WTC11 (cell line): Measurements from ENCODE around the gene KRTCAP3. TPM values are rescaled to one million over a fixed set of nuclear protein-coding genes. Genes with fewer than 3 reads are reported as not detected.

ENCODE experiments used
- ARID4B ChIP-seq: sonication (generic); formaldehyde crosslinking; IDR thresholded peaks from 2 replicates; pipeline ENCODE4 v1.8.0; 2023; ENCODE audit warnings: missing genetic modification reagents, mild to moderate bottlenecking, borderline replicate concordance
- ATF3 ChIP-seq: sonication (generic); formaldehyde crosslinking; conservative IDR thresholded peaks from 2 replicates; pipeline ENCODE4 v1.8.1; 2022; ENCODE audit warnings: mild to moderate bottlenecking, missing genetic modification reagents
- HMGXB4 ChIP-seq: sonication (generic); formaldehyde crosslinking; IDR thresholded peaks from 2 replicates; pipeline ENCODE4 v1.8.1; 2023; ENCODE audit warnings: mild to moderate bottlenecking, moderate library complexity, missing genetic modification reagents
- IRF1 ChIP-seq: sonication (generic); formaldehyde crosslinking; IDR thresholded peaks from 2 replicates; pipeline ENCODE4 v1.8.0; 2023; ENCODE audit warnings: missing genetic modification reagents
- KAT7 ChIP-seq: sonication (generic); formaldehyde crosslinking; IDR thresholded peaks from 2 replicates; pipeline ENCODE4 v1.8.1; 2023; ENCODE audit warnings: missing genetic modification reagents, mild to moderate bottlenecking, borderline replicate concordance
- NFYB ChIP-seq: sonication (generic); formaldehyde crosslinking; conservative IDR thresholded peaks from 2 replicates; pipeline ENCODE4 v1.8.0; 2022; ENCODE audit warnings: low read depth, missing genetic modification reagents
- OVOL2 ChIP-seq: fragments of 250-450 bp; sonication (Bioruptor Pico); IDR thresholded peaks from 2 replicates; pipeline ENCODE4 v1.9.0; 2021; ENCODE audit warnings: mild to moderate bottlenecking, borderline replicate concordance
- SMAD3 ChIP-seq: sonication (generic); formaldehyde crosslinking; IDR thresholded peaks from 2 replicates; pipeline ENCODE4 v1.8.0; 2022; ENCODE audit warnings: missing genetic modification reagents, mild to moderate bottlenecking, borderline replicate concordance
- SMAD4 ChIP-seq: sonication (generic); formaldehyde crosslinking; IDR thresholded peaks from 2 replicates; pipeline ENCODE4 v1.8.0; 2022; ENCODE audit warnings: mild to moderate bottlenecking, missing genetic modification reagents
- SP1 ChIP-seq: sonication (generic); formaldehyde crosslinking; conservative IDR thresholded peaks from 2 replicates; pipeline ENCODE4 v1.8.1; 2022; ENCODE audit warnings: missing genetic modification reagents
- TEAD1 ChIP-seq: sonication (generic); formaldehyde crosslinking; IDR thresholded peaks from 2 replicates; pipeline ENCODE4 v1.8.0; 2022; ENCODE audit warnings: mild to moderate bottlenecking, missing genetic modification reagents
- TEAD4 ChIP-seq: sonication (generic); formaldehyde crosslinking; IDR thresholded peaks from 2 replicates; pipeline ENCODE4 v1.8.0; 2022; ENCODE audit warnings: mild to moderate bottlenecking, missing genetic modification reagents
- USF1 ChIP-seq: sonication (generic); formaldehyde crosslinking; IDR thresholded peaks from 2 replicates; pipeline ENCODE4 v1.8.0; 2022; ENCODE audit warnings: mild to moderate bottlenecking, missing genetic modification reagents
- ZBTB21 ChIP-seq: sonication (generic); formaldehyde crosslinking; IDR thresholded peaks from 2 replicates; pipeline ENCODE4 v1.8.1; 2023; ENCODE audit warnings: mild to moderate bottlenecking, missing genetic modification reagents, borderline replicate concordance
- ZNF219 ChIP-seq: sonication (generic); formaldehyde crosslinking; IDR thresholded peaks from 2 replicates; pipeline ENCODE4 v1.8.0; 2023; ENCODE audit warnings: missing genetic modification reagents, mild to moderate bottlenecking, borderline replicate concordance
- ZNF232 ChIP-seq: sonication (generic); formaldehyde crosslinking; IDR thresholded peaks from 2 replicates; pipeline ENCODE4 v1.8.0; 2022; ENCODE audit warnings: mild to moderate bottlenecking, missing genetic modification reagents
- ZNF263 ChIP-seq: sonication (generic); formaldehyde crosslinking; IDR thresholded peaks from 2 replicates; pipeline ENCODE4 v1.8.1; 2022; ENCODE audit warnings: low read depth, mild to moderate bottlenecking, moderate library complexity, missing genetic modification reagents
- ZNF281 ChIP-seq: sonication (generic); formaldehyde crosslinking; IDR thresholded peaks from 2 replicates; pipeline ENCODE4 v1.8.0; 2023; ENCODE audit warnings: mild to moderate bottlenecking, missing genetic modification reagents
- total RNA-seq: library from RNA; stranded (reverse); gene quantifications from 3 replicates; pipeline ENCODE4 v1.2.3, GENCODE V29; 2021

The KRTCAP3 gene
- total RNA-seq, 1 experiment from 2014 or later, result 41.9 TPM

- TF ChIP-seq ZNF281 (0 out of 2 replicates have a peak, but pooled peaks have one; percentile 43), TEAD4 (CRISPR knock-in tag) (no peak), TEAD1 (CRISPR knock-in tag) (peak; percentile 61; the same call in 1 of the 2 replicates), OVOL2 (CRISPR knock-in tag) (no peak), IRF1 (CRISPR knock-in tag) (peak; percentile 77; the same call in 1 of the 2 replicates), SMAD4 (CRISPR knock-in tag) (no peak), ZNF263 (no peak), USF1 (CRISPR knock-in tag) (peak; percentile 81), KAT7 (CRISPR knock-in tag) (peak; percentile 66; the same call in 1 of the 2 replicates), ZNF232 (peak; percentile 82; the same call in 1 of the 2 replicates), SP1 (peak; percentile 79), ZNF219 (CRISPR knock-in tag) (no peak), ARID4B (peak; percentile 63; the same call in 1 of the 2 replicates), ZBTB21 (CRISPR knock-in tag) (peak; percentile 75), ATF3 (CRISPR knock-in tag) (0 out of 2 replicates have a peak, but pooled peaks have one; percentile 63), SMAD3 (CRISPR knock-in tag) (peak; percentile 93), NFYB (CRISPR knock-in tag) (no peak; the same call in 1 of the 2 replicates), HMGXB4 (CRISPR knock-in tag) (peak; percentile 55; the same call in 1 of the 2 replicates)
These were observed at the start of gene KRTCAP3 (continued) for GRCh38 chr2:27441958-27442919.
